ENCODE measurements around the gene NDUFAF4.
"Not testable (repeated sequence)": the region's sequence is repeated elsewhere in the genome, so short reads cannot be mapped to it uniquely, and the experiment has no call there.

NDUFAF4 gene

GRCh38 chr6:96898241-96898851, 655 bp upstream of the NDUFAF4 start:
- H3K9ac ChIP-seq (ENCODE audit: low read length), result peak overlapping the region; percentile 92
- H3K4me1 ChIP-seq (ENCODE audit: control insufficient read depth, low read depth, low read length), result peaks cover 16% of the 10 kb centered on the region
- peak overlapping the region; percentile 96 for H3K27ac ChIP-seq (ENCODE audit: low read length)
- H3K36me3 ChIP-seq (ENCODE audit: control insufficient read depth, low read depth, low read length), result peaks cover 22% of the 10 kb centered on the region
- no peaks in the 10 kb centered on the region for H3K27me3 ChIP-seq (ENCODE audit: control insufficient read depth, insufficient read depth, low read length)
- H3K9me3 ChIP-seq (ENCODE audit: control insufficient read depth, low read depth, low read length), result no peaks in the 10 kb centered on the region
- H3K4me3 ChIP-seq (ENCODE audit: low read length), result peak overlapping the region; percentile 98

DNA sequence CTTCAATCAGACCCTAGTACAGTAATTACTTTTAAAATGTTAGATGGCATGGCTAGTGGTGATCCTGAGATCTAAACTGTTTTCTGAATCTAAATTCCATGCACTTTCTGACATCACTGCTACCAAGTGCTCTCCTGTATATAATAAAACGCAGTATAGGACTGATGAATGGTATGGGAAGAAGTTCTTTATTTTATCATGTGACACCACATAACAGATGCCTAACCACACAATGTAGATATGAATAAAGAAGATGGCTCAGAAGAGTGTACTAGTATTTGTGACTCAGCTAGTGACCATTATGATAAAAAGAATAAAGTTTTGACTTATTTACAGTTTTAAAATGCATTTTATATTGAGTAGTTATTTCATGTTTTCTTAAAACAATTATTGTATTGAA, 8.5 kb downstream of the NDUFAF4 start:
- no peak overlapping the region for H3K9ac ChIP-seq (ENCODE audit: low read length)
- no peak overlapping the region for H3K4me3 ChIP-seq (ENCODE audit: low read length)
- H3K4me1 ChIP-seq (ENCODE audit: control insufficient read depth, low read depth, low read length), result no peaks in the 10 kb centered on the region
- no peak overlapping the region for H3K27ac ChIP-seq (ENCODE audit: low read length)
- H3K36me3 ChIP-seq (ENCODE audit: control insufficient read depth, low read depth, low read length), result peaks cover 41% of the 10 kb centered on the region
- H3K27me3 ChIP-seq (ENCODE audit: control insufficient read depth, insufficient read depth, low read length), result no peaks in the 10 kb centered on the region
- no peaks in the 10 kb centered on the region for H3K9me3 ChIP-seq (ENCODE audit: control insufficient read depth, low read depth, low read length)

DNA sequence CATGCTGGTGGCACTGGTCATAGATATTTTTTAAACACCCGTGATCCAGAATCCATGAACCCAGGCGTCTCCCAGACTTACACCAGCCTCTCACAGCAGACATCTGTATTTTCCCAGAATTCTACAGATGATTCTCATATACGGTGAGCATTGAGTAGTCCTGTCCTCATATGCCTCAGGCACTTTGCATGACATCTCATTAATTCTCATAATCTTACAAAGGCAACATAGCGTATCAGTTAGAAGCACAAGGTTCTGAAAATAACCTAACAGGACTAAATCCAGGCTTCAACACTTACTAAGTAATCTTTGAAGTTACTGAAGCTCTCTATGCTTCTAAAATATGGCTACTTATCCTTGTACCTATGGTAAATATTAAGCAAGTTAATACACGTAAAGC, 8.9 kb downstream of the NDUFAF4 start:
- no peak overlapping the region for H3K9ac ChIP-seq (ENCODE audit: low read length)
- H3K27ac ChIP-seq (ENCODE audit: low read length), result no peak overlapping the region
- H3K4me1 ChIP-seq (ENCODE audit: control insufficient read depth, low read depth, low read length), result no peaks in the 10 kb centered on the region
- H3K9me3 ChIP-seq (ENCODE audit: control insufficient read depth, low read depth, low read length), result no peaks in the 10 kb centered on the region
- H3K4me3 ChIP-seq (ENCODE audit: low read length), result no peak overlapping the region
- peaks cover 38% of the 10 kb centered on the region for H3K36me3 ChIP-seq (ENCODE audit: control insufficient read depth, low read depth, low read length)
- no peaks in the 10 kb centered on the region for H3K27me3 ChIP-seq (ENCODE audit: control insufficient read depth, insufficient read depth, low read length)

DNA sequence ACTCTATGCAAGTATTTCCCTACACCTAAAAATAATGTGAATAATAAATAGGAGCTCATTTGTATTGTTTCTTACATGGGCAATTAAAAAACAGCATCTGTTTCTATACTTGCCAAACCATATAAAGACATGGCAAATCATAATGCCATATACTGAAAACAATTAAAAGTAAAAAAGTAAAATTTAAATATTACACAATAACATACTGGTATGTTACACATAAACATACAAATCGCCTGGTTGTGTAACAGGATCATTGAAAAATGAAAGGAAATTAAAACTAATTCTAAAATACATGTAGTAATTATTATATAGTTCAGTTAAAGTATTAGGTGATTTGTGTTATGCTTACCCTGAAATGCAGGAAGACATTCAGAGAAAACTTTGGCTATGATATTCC, 11.2 kb downstream of the NDUFAF4 start:
- no peaks in the 10 kb centered on the region for H3K27me3 ChIP-seq (ENCODE audit: control insufficient read depth, insufficient read depth, low read length)
- H3K4me1 ChIP-seq (ENCODE audit: control insufficient read depth, low read depth, low read length), result no peaks in the 10 kb centered on the region
- no peaks in the 10 kb centered on the region for H3K9me3 ChIP-seq (ENCODE audit: control insufficient read depth, low read depth, low read length)
- no peak overlapping the region for H3K9ac ChIP-seq (ENCODE audit: low read length)
- no peak overlapping the region for H3K27ac ChIP-seq (ENCODE audit: low read length)
- H3K4me3 ChIP-seq (ENCODE audit: low read length), result no peak overlapping the region
- H3K36me3 ChIP-seq (ENCODE audit: control insufficient read depth, low read depth, low read length), result peaks cover 19% of the 10 kb centered on the region

GRCh38 chr6:96885187-96885631, 12.5 kb downstream of the NDUFAF4 start:
- H3K4me1 ChIP-seq (ENCODE audit: control insufficient read depth, low read depth, low read length); H3K9me3 ChIP-seq (ENCODE audit: control insufficient read depth, low read depth, low read length); H3K27me3 ChIP-seq (ENCODE audit: control insufficient read depth, insufficient read depth, low read length); H3K4me3 ChIP-seq (ENCODE audit: low read length); H3K27ac ChIP-seq (ENCODE audit: low read length); H3K36me3 ChIP-seq (ENCODE audit: control insufficient read depth, low read depth, low read length); H3K9ac ChIP-seq (ENCODE audit: low read length): not testable (repeated sequence)

DNA sequence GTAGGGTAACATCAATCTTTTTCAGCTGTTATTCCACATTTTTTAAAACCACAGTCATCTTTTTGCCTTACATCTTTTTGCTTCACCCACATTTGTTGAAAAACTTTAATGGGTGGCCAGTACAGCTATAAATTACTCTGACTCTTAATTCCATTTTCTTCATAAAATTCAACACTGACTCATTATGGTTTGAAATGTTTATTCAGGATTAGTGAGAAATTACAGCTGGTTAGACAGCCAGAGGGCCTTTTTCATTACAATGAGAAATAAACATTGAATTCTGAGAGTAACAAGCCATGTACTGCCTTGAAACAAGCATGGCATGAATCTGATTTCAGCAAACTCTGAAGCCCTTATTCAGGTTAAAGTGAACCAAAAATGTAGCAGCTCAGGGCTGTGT, 19.5 kb downstream of the NDUFAF4 start:
- no peak overlapping the region for H3K9ac ChIP-seq (ENCODE audit: low read length)
- H3K27ac ChIP-seq (ENCODE audit: low read length), result no peak overlapping the region
- no peak overlapping the region for H3K4me3 ChIP-seq (ENCODE audit: low read length)
- H3K27me3 ChIP-seq (ENCODE audit: control insufficient read depth, insufficient read depth, low read length), result no peaks in the 10 kb centered on the region
- no peaks in the 10 kb centered on the region for H3K4me1 ChIP-seq (ENCODE audit: control insufficient read depth, low read depth, low read length)
- H3K9me3 ChIP-seq (ENCODE audit: control insufficient read depth, low read depth, low read length), result no peaks in the 10 kb centered on the region
- no peaks in the 10 kb centered on the region for H3K36me3 ChIP-seq (ENCODE audit: control insufficient read depth, low read depth, low read length)

DNA sequence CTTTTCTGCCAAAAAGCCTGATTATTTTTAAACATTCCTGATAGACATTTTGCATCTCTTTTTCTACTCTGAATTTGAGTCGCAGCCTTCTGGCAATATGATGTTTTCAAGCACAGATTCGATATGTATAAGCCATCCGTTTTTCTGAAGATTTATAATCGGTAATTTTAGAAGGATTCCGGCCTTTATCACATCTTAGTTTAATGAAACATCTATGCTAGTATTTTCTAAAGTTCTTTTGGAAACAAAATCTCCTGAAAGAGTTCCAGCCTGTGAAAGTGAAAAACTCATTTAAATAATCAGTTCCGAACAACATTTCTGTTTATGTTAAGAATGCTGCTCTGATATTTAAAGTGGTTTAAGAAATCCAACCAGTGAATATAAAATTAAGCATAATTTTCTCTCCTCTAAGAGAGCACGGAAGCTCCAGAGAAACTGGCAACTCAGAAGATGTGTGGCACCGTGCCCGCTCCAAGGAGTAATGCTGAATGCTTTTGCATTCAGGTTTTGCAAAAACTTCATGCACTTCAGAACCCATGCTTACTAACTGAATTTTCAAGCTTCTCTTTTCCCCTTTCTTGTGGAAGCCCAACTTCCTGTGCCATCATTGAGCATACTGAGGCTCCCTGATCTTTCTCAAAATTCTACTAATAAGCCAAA, 20.7 kb downstream of the NDUFAF4 start:
- Histone ChIP-seq H3K9ac (ENCODE audit: low read length) (no peak overlapping the region), H3K36me3 (ENCODE audit: control insufficient read depth, low read depth, low read length) (no peaks in the 10 kb centered on the region), H3K27me3 (ENCODE audit: control insufficient read depth, insufficient read depth, low read length) (no peaks in the 10 kb centered on the region), H3K4me1 (ENCODE audit: control insufficient read depth, low read depth, low read length) (no peaks in the 10 kb centered on the region), H3K27ac (ENCODE audit: low read length) (no peak overlapping the region), H3K4me3 (ENCODE audit: low read length) (no peak overlapping the region), H3K9me3 (ENCODE audit: control insufficient read depth, low read depth, low read length) (no peaks in the 10 kb centered on the region)

GRCh38 chr6:96872976-96873375, 24.7 kb downstream of the NDUFAF4 start:
- no peaks in the 10 kb centered on the region for H3K4me1 ChIP-seq (ENCODE audit: control insufficient read depth, low read depth, low read length)
- H3K4me3 ChIP-seq (ENCODE audit: low read length), result no peak overlapping the region
- H3K9me3 ChIP-seq (ENCODE audit: control insufficient read depth, low read depth, low read length), result no peaks in the 10 kb centered on the region
- no peaks in the 10 kb centered on the region for H3K27me3 ChIP-seq (ENCODE audit: control insufficient read depth, insufficient read depth, low read length)
- H3K9ac ChIP-seq (ENCODE audit: low read length), result no peak overlapping the region
- H3K27ac ChIP-seq (ENCODE audit: low read length), result no peak overlapping the region
- no peaks in the 10 kb centered on the region for H3K36me3 ChIP-seq (ENCODE audit: control insufficient read depth, low read depth, low read length)

- H3K27ac ChIP-seq (ENCODE audit: low read length), result no peak overlapping the region
- H3K9ac ChIP-seq (ENCODE audit: low read length), result no peak overlapping the region
- H3K4me3 ChIP-seq (ENCODE audit: low read length), result no peak overlapping the region
- no peaks in the 10 kb centered on the region for H3K27me3 ChIP-seq (ENCODE audit: control insufficient read depth, insufficient read depth, low read length)
- H3K9me3 ChIP-seq (ENCODE audit: control insufficient read depth, low read depth, low read length), result no peaks in the 10 kb centered on the region
- no peaks in the 10 kb centered on the region for H3K36me3 ChIP-seq (ENCODE audit: control insufficient read depth, low read depth, low read length)
- H3K4me1 ChIP-seq (ENCODE audit: control insufficient read depth, low read depth, low read length), result no peaks in the 10 kb centered on the region
These were observed 32.7 kb downstream of the NDUFAF4 start for GRCh38 chr6:96865055-96865405.

- no peak overlapping the region for H3K9ac ChIP-seq (ENCODE audit: low read length)
- H3K36me3 ChIP-seq (ENCODE audit: control insufficient read depth, low read depth, low read length), result no peaks in the 10 kb centered on the region
- H3K4me1 ChIP-seq (ENCODE audit: control insufficient read depth, low read depth, low read length), result no peaks in the 10 kb centered on the region
- no peak overlapping the region for H3K27ac ChIP-seq (ENCODE audit: low read length)
- no peaks in the 10 kb centered on the region for H3K9me3 ChIP-seq (ENCODE audit: control insufficient read depth, low read depth, low read length)
- H3K4me3 ChIP-seq (ENCODE audit: low read length), result no peak overlapping the region
- H3K27me3 ChIP-seq (ENCODE audit: control insufficient read depth, insufficient read depth, low read length), result no peaks in the 10 kb centered on the region
These were observed 33.3 kb downstream of the NDUFAF4 start for GRCh38 chr6:96864216-96865054.

DNA sequence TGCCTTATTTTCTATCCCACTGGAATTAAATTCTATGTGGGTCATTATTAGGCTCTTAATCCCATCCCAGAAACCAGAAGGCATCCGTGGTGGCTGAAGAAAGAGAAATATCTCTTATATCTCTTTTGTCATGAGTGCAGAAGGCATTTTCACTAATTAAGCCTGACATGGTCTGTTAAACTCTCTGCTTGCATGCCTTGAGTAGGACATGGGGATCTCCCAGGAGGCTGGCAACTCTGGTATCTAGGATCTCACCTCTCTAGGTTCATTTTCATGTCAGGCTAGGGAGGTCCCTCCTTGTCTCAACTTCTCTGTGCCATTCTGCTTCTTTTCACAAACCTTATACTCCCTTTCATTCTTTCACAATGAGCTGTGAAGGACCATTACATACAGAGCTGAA, 35.1 kb downstream of the NDUFAF4 start:
- no peaks in the 10 kb centered on the region for H3K4me1 ChIP-seq (ENCODE audit: control insufficient read depth, low read depth, low read length)
- H3K36me3 ChIP-seq (ENCODE audit: control insufficient read depth, low read depth, low read length), result no peaks in the 10 kb centered on the region
- no peak overlapping the region for H3K9ac ChIP-seq (ENCODE audit: low read length)
- H3K27me3 ChIP-seq (ENCODE audit: control insufficient read depth, insufficient read depth, low read length), result no peaks in the 10 kb centered on the region
- no peak overlapping the region for H3K27ac ChIP-seq (ENCODE audit: low read length)
- no peak overlapping the region for H3K4me3 ChIP-seq (ENCODE audit: low read length)
- no peaks in the 10 kb centered on the region for H3K9me3 ChIP-seq (ENCODE audit: control insufficient read depth, low read depth, low read length)

All from iPS-18a (cell line).